Measurements from ENCODE around the gene IL22. TPM values are rescaled to one million over a fixed set of nuclear protein-coding genes. Genes with fewer than 3 reads are reported as not detected.

Gene IL22
- total RNA-seq, 2 donors from 2014 or later: not detected

GRCh38 chr12:68291396-68292036 lies 38.1 kb upstream of the IL22 start:
- no peak for DNase-seq (ENCODE audit: low spot score)
- no peak overlapping the region for H3K4me3 ChIP-seq
- intact Hi-C loops (cut with DNase I): no loop called here
- no peaks in the 10 kb centered on the region for H3K27me3 ChIP-seq (replicated peaks; ENCODE audit: insufficient read depth)
- no peak for TF ChIP-seq CTCF (IDR thresholded peaks at IDR 0.05)
- TF ChIP-seq POLR2AphosphoS5 (IDR thresholded peaks at IDR 0.05): no peak
- no peak for TF ChIP-seq POLR2A (IDR thresholded peaks at IDR 0.05)
- H3K36me3 ChIP-seq: no peaks in the 10 kb centered on the region
- no peaks in the 10 kb centered on the region for H3K4me1 ChIP-seq (replicated peaks)
- 91% methylated on average over 4 of the region's 4 CpGs for WGBS
- no peaks in the 10 kb centered on the region for H3K9me3 ChIP-seq
- H3K27ac ChIP-seq: no peak overlapping the region

- TF ChIP-seq CTCF (IDR thresholded peaks at IDR 0.05) (no peak), POLR2A (IDR thresholded peaks at IDR 0.05) (no peak), POLR2AphosphoS5 (IDR thresholded peaks at IDR 0.05) (no peak)
- no peaks in the 10 kb centered on the region for H3K36me3 ChIP-seq
- no peak overlapping the region for H3K27ac ChIP-seq
- intact Hi-C loops (cut with DNase I): no loop called here
- no peaks in the 10 kb centered on the region for H3K4me1 ChIP-seq (replicated peaks)
- no peak overlapping the region for H3K4me3 ChIP-seq
- no peaks in the 10 kb centered on the region for H3K27me3 ChIP-seq (replicated peaks; ENCODE audit: insufficient read depth)
- WGBS: 66% methylated on average over 6 of the region's 6 CpGs
- no peaks in the 10 kb centered on the region for H3K9me3 ChIP-seq
- no peak for DNase-seq (ENCODE audit: low spot score)
These were observed 36.7 kb upstream of the IL22 start for GRCh38 chr12:68290126-68290525.

- no peaks in the 10 kb centered on the region for H3K9me3 ChIP-seq
- WGBS: 72% methylated on average over 5 of the region's 5 CpGs
- no peak for TF ChIP-seq POLR2AphosphoS5 (IDR thresholded peaks at IDR 0.05)
- TF ChIP-seq CTCF (IDR thresholded peaks at IDR 0.05): no peak
- TF ChIP-seq POLR2A (IDR thresholded peaks at IDR 0.05): no peak
- H3K27ac ChIP-seq: no peak overlapping the region
- no peaks in the 10 kb centered on the region for H3K27me3 ChIP-seq (replicated peaks; ENCODE audit: insufficient read depth)
- intact Hi-C loops (cut with DNase I): no loop called here
- H3K4me1 ChIP-seq (replicated peaks): no peaks in the 10 kb centered on the region
- H3K4me3 ChIP-seq: no peak overlapping the region
- DNase-seq (ENCODE audit: low spot score): no peak
- no peaks in the 10 kb centered on the region for H3K36me3 ChIP-seq
These were observed 33.7 kb upstream of the IL22 start for GRCh38 chr12:68287106-68287505.

GRCh38 chr12:68286396-68286795 lies 33.0 kb upstream of the IL22 start:
- intact Hi-C loops (cut with DNase I): no loop called here
- Histone ChIP-seq H3K36me3 (no peaks in the 10 kb centered on the region), H3K27ac (no peak overlapping the region), H3K9me3 (no peaks in the 10 kb centered on the region), H3K27me3 (replicated peaks; ENCODE audit: insufficient read depth) (no peaks in the 10 kb centered on the region), H3K4me1 (replicated peaks) (no peaks in the 10 kb centered on the region), H3K4me3 (no peak overlapping the region)
- TF ChIP-seq CTCF (IDR thresholded peaks at IDR 0.05): no peak
- no peak for TF ChIP-seq POLR2AphosphoS5 (IDR thresholded peaks at IDR 0.05)
- no peak for TF ChIP-seq POLR2A (IDR thresholded peaks at IDR 0.05)
- no peak for DNase-seq (ENCODE audit: low spot score)
- 82% methylated on average over 4 of the region's 4 CpGs for WGBS

- intact Hi-C loops (cut with DNase I): no loop called here
- WGBS: 78% methylated on average over 3 of the region's 3 CpGs
- TF ChIP-seq POLR2AphosphoS5 (IDR thresholded peaks at IDR 0.05) (no peak), CTCF (IDR thresholded peaks at IDR 0.05) (no peak)
- no peak overlapping the region for H3K4me3 ChIP-seq
- no peaks in the 10 kb centered on the region for H3K36me3 ChIP-seq
- no peaks in the 10 kb centered on the region for H3K9me3 ChIP-seq
- H3K27me3 ChIP-seq (replicated peaks; ENCODE audit: insufficient read depth): no peaks in the 10 kb centered on the region
- DNase-seq (ENCODE audit: low spot score): no peak
- H3K27ac ChIP-seq: no peak overlapping the region
- no peaks in the 10 kb centered on the region for H3K4me1 ChIP-seq (replicated peaks)
These were observed 32.1 kb upstream of the IL22 start for GRCh38 chr12:68285541-68285940.

Measured in prostate gland (tissue), 2 donors.